GM19328 (cell line): Measurements from ENCODE around the gene EPB41L2.
"Not testable (repeated sequence)": the region's sequence is repeated elsewhere in the genome, so short reads cannot be mapped to it uniquely, and the experiment has no call there.

Experiments
- ATAC-seq: cut with Tn5 transposase; IDR thresholded peaks from one replicate; pipeline ENCODE4 v1.9.1; 2021; ENCODE audit warnings: mild to moderate bottlenecking, moderate library complexity; ENCODE audit not compliant: unreplicated experiment

The EPB41L2 gene

GRCh38 chr6:131005439-131006016 lies 57.5 kb downstream of the EPB41L2 start:
- no peak for ATAC-seq

- no peak for ATAC-seq
Measured at GRCh38 chr6:131004936-131005335, 58.1 kb downstream of the EPB41L2 start.

- ATAC-seq: no peak
Measured at GRCh38 chr6:131004387-131004755, 58.7 kb downstream of the EPB41L2 start.

- ATAC-seq: no peak
Measured at GRCh38 chr6:131003488-131004386, 59.3 kb downstream of the EPB41L2 start.

- ATAC-seq: no peak
Measured at GRCh38 chr6:131002661-131002980, 60.4 kb downstream of the EPB41L2 start.

GRCh38 chr6:131001945-131002660 lies 60.9 kb downstream of the EPB41L2 start:
- ATAC-seq: no peak

GRCh38 chr6:131001111-131001736 lies 61.8 kb downstream of the EPB41L2 start:
- no peak for ATAC-seq

- ATAC-seq: no peak
Measured at GRCh38 chr6:131000544-131000943, 62.5 kb downstream of the EPB41L2 start.

- ATAC-seq: no peak
Measured at GRCh38 chr6:130997061-130997753, 65.8 kb downstream of the EPB41L2 start.

GRCh38 chr6:130996635-130997034 lies 66.4 kb downstream of the EPB41L2 start:
- ATAC-seq: no peak

- no peak for ATAC-seq
Measured at GRCh38 chr6:130995783-130996447, 67.1 kb downstream of the EPB41L2 start.

- no peak for ATAC-seq
Measured at GRCh38 chr6:130994319-130995097, 68.5 kb downstream of the EPB41L2 start.

GRCh38 chr6:130993292-130993765 lies 69.7 kb downstream of the EPB41L2 start:
- ATAC-seq: no peak

GRCh38 chr6:130991422-130992137 lies 71.5 kb downstream of the EPB41L2 start:
- no peak for ATAC-seq

GRCh38 chr6:130987539-130987938 lies 75.5 kb downstream of the EPB41L2 start:
- ATAC-seq: not testable (repeated sequence)

GRCh38 chr6:130985115-130985514 lies 77.9 kb downstream of the EPB41L2 start:
- no peak for ATAC-seq

- no peak for ATAC-seq
Measured at GRCh38 chr6:130982941-130983456, 80.0 kb downstream of the EPB41L2 start.

GRCh38 chr6:130982135-130982534 lies 80.9 kb downstream of the EPB41L2 start:
- no peak for ATAC-seq

- no peak for ATAC-seq
Measured at GRCh38 chr6:130981409-130981808, 81.6 kb downstream of the EPB41L2 start.
